HG03103 (cell line): ENCODE measurements around the gene SBNO1.

Experiments used
- ATAC-seq: cut with Tn5 transposase; IDR thresholded peaks from one replicate; pipeline ENCODE4 v1.9.1; 2021; ENCODE audit warnings: low read depth; ENCODE audit not compliant: unreplicated experiment

The SBNO1 gene

GRCh38 chr12:123278101-123278627 lies 86.5 kb downstream of the SBNO1 start:
- ATAC-seq, result peak; percentile 76

GRCh38 chr12:123273166-123273565 lies 91.5 kb downstream of the SBNO1 start:
- no peak for ATAC-seq

- ATAC-seq, result peak; percentile 51
Observed at GRCh38 chr12:123271001-123271668, 93.5 kb downstream of the SBNO1 start.

GRCh38 chr12:123270214-123271000 lies 94.2 kb downstream of the SBNO1 start:
- peak; percentile 6 for ATAC-seq

- no peak for ATAC-seq
Observed at GRCh38 chr12:123269896-123270213, 94.8 kb downstream of the SBNO1 start.

GRCh38 chr12:123269395-123269892 lies 95.2 kb downstream of the SBNO1 start:
- no peak for ATAC-seq

- no peak for ATAC-seq
Observed at GRCh38 chr12:123268850-123269249, 95.8 kb downstream of the SBNO1 start.

GRCh38 chr12:123267991-123268843 lies 96.4 kb downstream of the SBNO1 start:
- no peak for ATAC-seq

- ATAC-seq, result no peak
Observed at GRCh38 chr12:123267335-123267920, 97.2 kb downstream of the SBNO1 start.

- ATAC-seq, result no peak
Observed at GRCh38 chr12:123266679-123267277, 97.9 kb downstream of the SBNO1 start.

- ATAC-seq, result no peak
Observed at GRCh38 chr12:123265851-123266678, 98.6 kb downstream of the SBNO1 start.

GRCh38 chr12:123264642-123265041 lies 100.0 kb downstream of the SBNO1 start:
- ATAC-seq, result no peak

GRCh38 chr12:123263196-123263817 lies 101.3 kb downstream of the SBNO1 start:
- no peak for ATAC-seq

GRCh38 chr12:123261196-123261595 lies 103.5 kb downstream of the SBNO1 start:
- no peak for ATAC-seq

- no peak for ATAC-seq
Observed at GRCh38 chr12:123260081-123260480, 104.6 kb downstream of the SBNO1 start.

GRCh38 chr12:123258593-123258992 lies 106.1 kb downstream of the SBNO1 start:
- ATAC-seq, result no peak

GRCh38 chr12:123254853-123255446 lies 109.7 kb downstream of the SBNO1 start:
- ATAC-seq, result no peak
